GM12891 (cell line): Measurements from ENCODE around the gene C1QTNF4.

ENCODE experiments used
- DNase-seq: peaks from one replicate; pipeline ENCODE4 v3.0.0; 2011; ENCODE audit warnings: low spot score; ENCODE audit not compliant: insufficient read length
- FAIRE-seq: peaks from 2 replicates; lab custom pipeline; 2011; peaks lifted over from hg19 to GRCh38; lab: Jason Lieb, UNC
- PAX5 ChIP-seq: IDR thresholded peaks from 2 replicates; pipeline ENCODE4 v1.6.1; 2011; ENCODE audit warnings: low read length, moderate library complexity, mild to moderate bottlenecking; ENCODE audit not compliant: insufficient read depth, severe bottlenecking
- POLR2A ChIP-seq: IDR thresholded peaks from 2 replicates; pipeline ENCODE4 v1.6.1; 2011; ENCODE audit warnings: low read depth, low read length, control low read depth
- POLR2AphosphoS5 ChIP-seq: IDR thresholded peaks from 2 replicates; pipeline ENCODE4 v1.6.1; 2011; ENCODE audit warnings: low read depth, low read length, control low read depth
- POU2F2 ChIP-seq: IDR thresholded peaks from 2 replicates; pipeline ENCODE4 v1.6.1; 2011; ENCODE audit warnings: low read depth, mild to moderate bottlenecking, control low read depth, low read length, moderate library complexity
- SPI1 ChIP-seq: IDR thresholded peaks from 2 replicates; pipeline ENCODE4 v1.6.1; 2011; ENCODE audit warnings: low read depth, low read length, control low read depth
- TAF1 ChIP-seq: IDR thresholded peaks from 2 replicates; pipeline ENCODE4 v1.6.1; 2011; ENCODE audit warnings: low read depth, low read length, control low read depth

C1QTNF4 gene

GRCh38 chr11:47586098-47586855 lies 7.9 kb downstream of the C1QTNF4 start, which contains the start of gene FAM180B:
Gene FAM180B (plus strand): TSS chr11:47586678. CDS start chr11:47586769, 91 bp downstream.
- FAIRE-seq, result no peak
- TF ChIP-seq POLR2AphosphoS5 (no peak), PAX5 (no peak), POU2F2 (no peak), POLR2A (no peak), SPI1 (no peak), TAF1 (no peak)
- DNase-seq, result no peak

DNA sequence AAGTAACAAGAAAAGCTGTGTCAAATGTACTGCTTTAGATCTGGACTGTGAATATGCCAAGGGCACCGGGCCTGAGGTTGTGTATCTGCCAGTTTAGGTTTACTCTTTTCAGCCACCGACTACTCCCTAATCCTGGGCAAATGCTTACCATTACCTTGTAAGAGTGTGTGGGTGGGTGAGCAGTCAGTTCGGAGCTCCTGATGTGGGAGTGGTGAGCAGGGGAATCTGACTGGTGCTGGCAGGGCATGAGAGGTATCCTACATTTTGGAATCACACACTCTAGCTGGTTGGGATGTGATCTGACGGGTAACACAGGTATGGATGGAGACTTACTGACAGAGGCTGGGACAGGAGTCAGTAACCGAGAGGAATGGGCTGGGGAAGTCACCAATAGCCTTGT lies 10.4 kb downstream of the C1QTNF4 start:
- DNase-seq (no peak), FAIRE-seq (no peak)
- TF ChIP-seq SPI1 (no peak), POU2F2 (no peak), PAX5 (no peak), TAF1 (no peak), POLR2AphosphoS5 (0 out of 2 replicates have a peak, but pooled peaks have one; percentile 24)

GRCh38 chr11:47578524-47579494 lies 15.4 kb downstream of the C1QTNF4 start, which contains the start of the genes KBTBD4 and NDUFS3:
Gene KBTBD4 (minus strand): TSS chr11:47578970. CDS start chr11:47578951, 19 bp downstream.
Gene NDUFS3 (plus strand): TSS chr11:47579074. CDS start chr11:47579092, 18 bp downstream.
- TF ChIP-seq TAF1 (peak; percentile 98), POLR2AphosphoS5 (peak; percentile 89), POLR2A (peak; percentile 82), POU2F2 (peak; percentile 93), PAX5 (peak; percentile 28), SPI1 (peak; percentile 30; the same call in 1 of the 2 replicates)
- FAIRE-seq (peak; percentile 95), DNase-seq (peak; percentile 88)

DNA sequence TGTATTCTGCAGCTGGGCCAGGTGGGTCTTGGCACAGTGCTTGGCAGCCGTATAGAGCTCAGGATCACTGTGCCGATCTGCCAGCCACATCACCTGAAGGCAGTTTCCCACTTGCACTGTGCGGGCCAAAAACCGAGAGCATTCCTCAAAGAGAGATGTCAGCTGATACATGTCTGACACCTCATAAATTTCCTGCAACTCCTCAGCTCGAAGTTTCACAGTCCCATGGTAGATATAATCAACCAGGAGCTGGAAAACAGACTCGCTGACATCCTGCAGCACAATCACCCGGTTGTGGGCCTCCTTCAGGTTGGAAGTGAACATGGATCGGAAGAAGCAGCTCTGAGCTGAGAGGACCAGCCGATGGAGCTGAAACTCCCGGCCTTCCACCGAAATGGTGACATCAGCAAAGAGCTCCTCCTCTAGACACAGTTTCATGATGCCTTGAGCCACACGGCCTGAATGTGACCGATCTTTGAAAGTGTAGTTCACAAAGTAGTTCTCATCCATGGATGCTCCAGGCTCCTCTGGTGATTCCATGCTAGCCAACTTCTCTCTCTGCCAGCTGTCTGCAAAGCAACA lies 16.7 kb downstream of the C1QTNF4 start:
- no peak for TF ChIP-seq POLR2A
- no peak for TF ChIP-seq POLR2AphosphoS5
- TF ChIP-seq TAF1, result no peak
- TF ChIP-seq SPI1, result no peak
- no peak for TF ChIP-seq POU2F2
- no peak for TF ChIP-seq PAX5
- DNase-seq (no peak), FAIRE-seq (no peak)

GRCh38 chr11:47573321-47573720 lies 20.9 kb downstream of the C1QTNF4 start:
- no peak; the same call in 1 of the 2 replicates for TF ChIP-seq POLR2AphosphoS5
- TF ChIP-seq SPI1, result no peak
- no peak for TF ChIP-seq POLR2A
- no peak for TF ChIP-seq PAX5
- TF ChIP-seq POU2F2, result no peak
- no peak for TF ChIP-seq TAF1
- no peak for FAIRE-seq
- no peak for DNase-seq

GRCh38 chr11:47572715-47573255 lies 21.4 kb downstream of the C1QTNF4 start:
- FAIRE-seq, result no peak
- no peak for DNase-seq
- TF ChIP-seq TAF1, result no peak
- TF ChIP-seq POLR2AphosphoS5, result peak; percentile 44

GRCh38 chr11:47571895-47572294 lies 22.3 kb downstream of the C1QTNF4 start:
- FAIRE-seq (no peak), DNase-seq (no peak)
- TF ChIP-seq SPI1 (no peak), PAX5 (no peak), POLR2A (no peak), TAF1 (no peak), POLR2AphosphoS5 (no peak)

DNA sequence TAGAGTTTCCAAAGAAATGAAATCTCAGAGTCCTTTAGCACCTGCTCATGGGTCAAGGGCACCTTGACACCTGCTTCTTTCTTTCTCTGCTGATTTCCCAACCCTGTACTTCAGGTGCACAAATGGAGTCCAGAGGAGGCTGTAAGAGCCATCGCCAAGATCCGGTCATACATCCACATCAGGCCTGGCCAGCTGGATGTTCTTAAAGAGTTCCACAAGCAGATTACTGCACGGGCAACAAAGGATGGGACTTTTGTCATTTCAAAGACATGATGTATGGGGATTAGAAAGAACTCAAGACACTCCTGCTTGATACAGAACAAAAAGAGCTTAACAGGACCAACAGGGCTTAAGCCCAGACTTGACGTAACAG lies 22.9 kb downstream of the C1QTNF4 start:
- DNase-seq, result no peak
- FAIRE-seq, result no peak
- TF ChIP-seq POLR2A, result no peak
- no peak for TF ChIP-seq POU2F2
- no peak for TF ChIP-seq POLR2AphosphoS5
- TF ChIP-seq PAX5, result no peak
- TF ChIP-seq SPI1, result no peak

GRCh38 chr11:47570651-47571356 lies 23.4 kb downstream of the C1QTNF4 start:
- FAIRE-seq (no peak), DNase-seq (no peak)
- TF ChIP-seq SPI1, result no peak
- no peak for TF ChIP-seq PAX5
- TF ChIP-seq TAF1, result no peak
